K562 (cell line): Measurements from ENCODE around the gene ZNF319. TPM values are rescaled to one million over a fixed set of nuclear protein-coding genes. Genes with fewer than 3 reads are reported as not detected.

ENCODE experiments used
- ARID1B ChIP-seq: fragments of 450-650 bp; IDR thresholded peaks from 2 replicates; pipeline ENCODE4 v1.6.1; 2016; ENCODE audit warnings: antibody characterized with exemption, mild to moderate bottlenecking, inconsistent platforms
- CHCHD3 ChIP-seq: fragments of 250-450 bp; sonication (Bioruptor Pico); IDR thresholded peaks from 2 replicates; pipeline ENCODE4 v2.1.2; 2022; ENCODE audit warnings: mild to moderate bottlenecking
- E2F3 ChIP-seq: fragments of 250-450 bp; sonication (Bioruptor Pico); IDR thresholded peaks from 2 replicates; pipeline ENCODE4 v1.4.0; 2020; ENCODE audit warnings: mild to moderate bottlenecking
- GTF2A2 ChIP-seq: IDR thresholded peaks from 2 replicates; pipeline ENCODE4 v1.6.1; 2016; ENCODE audit warnings: mild to moderate bottlenecking, missing genetic modification characterization, missing compliant biosample characterization
- KLF16 ChIP-seq: IDR thresholded peaks from 2 replicates; pipeline ENCODE4 v1.6.1; 2016; ENCODE audit warnings: antibody characterized with exemption
- MCM3 ChIP-seq: fragments of 450-650 bp; IDR thresholded peaks from 2 replicates; pipeline ENCODE4 v1.6.1; 2016
- NCOR1 ChIP-seq: fragments of 450-650 bp; IDR thresholded peaks from 2 replicates; pipeline ENCODE4 v1.6.1; 2016; ENCODE audit warnings: mild to moderate bottlenecking, moderate library complexity
- PCBP1 ChIP-seq: fragments of 200-400 bp; formaldehyde crosslinking; IDR thresholded peaks from 2 replicates; pipeline ENCODE4 v1.6.1; 2018; ENCODE audit warnings: mild to moderate bottlenecking, low read depth, low read length; ENCODE audit not compliant: poor library complexity, severe bottlenecking
- PML ChIP-seq: IDR thresholded peaks from 2 replicates; pipeline ENCODE4 v1.6.1; 2012; ENCODE audit warnings: low read length, inconsistent platforms
- POLR2G ChIP-seq: fragments of 200-400 bp; formaldehyde crosslinking; IDR thresholded peaks from 2 replicates; pipeline ENCODE4 v1.6.1; 2017; ENCODE audit warnings: low read depth, mild to moderate bottlenecking, antibody characterized with exemption, low read length, moderate library complexity
- RAD21 ChIP-seq, 2 experiments: fragments of 250-450 bp in 1 of 2; fragments of 450-650 bp in 1 of 2; sonication (Bioruptor Pico) in 1 of 2; formaldehyde crosslinking in 1 of 2; IDR thresholded peaks in 1 of 2; conservative IDR thresholded peaks in 1 of 2; 2 replicates each; pipeline versions ENCODE4 v1.4.0 to v1.8.0; 2020 to 2022; ENCODE audit warnings: mild to moderate bottlenecking in 2 of 2, moderate library complexity in 1 of 2
- RCOR1 ChIP-seq, 2 experiments: IDR thresholded peaks; 2 replicates each; pipeline ENCODE4 v1.6.1; 2012; ENCODE audit warnings: low read depth in 2 of 2, low read length in 2 of 2, borderline replicate concordance in 1 of 2, improper control_type of control experiment in 1 of 2
- TCF3 ChIP-seq: sonication (generic); formaldehyde crosslinking; IDR thresholded peaks from 2 replicates; pipeline ENCODE4 v1.4.0; 2020; ENCODE audit warnings: mild to moderate bottlenecking, missing genetic modification reagents
- TRIM24 ChIP-seq, 2 experiments: fragments of 450-650 bp; IDR thresholded peaks; 2 replicates each; pipeline ENCODE4 v1.6.1; 2016
- YY1 ChIP-seq, 3 experiments: IDR thresholded peaks; 2 replicates each; pipeline ENCODE4 v1.6.1; 2011; ENCODE audit warnings: low read length in 2 of 3, mild to moderate bottlenecking in 2 of 3, moderate library complexity in 2 of 3, borderline replicate concordance in 1 of 3, control low read depth in 1 of 3, low read depth in 1 of 3; ENCODE audit not compliant: insufficient read depth in 3 of 3, insufficient replicate concordance in 2 of 3, control insufficient read depth in 1 of 3, insufficient read length in 1 of 3; ENCODE audit errors: extremely low read depth in 1 of 3
- ZBED1 ChIP-seq: IDR thresholded peaks from 2 replicates; pipeline ENCODE4 v1.6.1; 2014
- ZNF224 ChIP-seq: sonication (generic); formaldehyde crosslinking; IDR thresholded peaks from 2 replicates; pipeline ENCODE4 v1.8.0; 2022; ENCODE audit warnings: mild to moderate bottlenecking, missing genetic modification reagents
- ZNF561 ChIP-seq: fragments of 450-650 bp; formaldehyde crosslinking; conservative IDR thresholded peaks from 2 replicates; pipeline ENCODE4 v1.4.0; 2020; ENCODE audit warnings: mild to moderate bottlenecking, moderate library complexity
- ZNF780A ChIP-seq: fragments of 250-450 bp; sonication (Bioruptor Pico); IDR thresholded peaks from 2 replicates; pipeline ENCODE4 v1.5.0; 2021; ENCODE audit warnings: mild to moderate bottlenecking
- polyA plus RNA-seq, 8 experiments: library from polyadenylated mRNA; depleted of rRNA in 4 of 8; stranded (reverse) in 5 of 8; unstranded in 3 of 8; fragments of >200 nt; fragmentation: Nextera tagmentation in 2 of 8; fragmentation: Illumina TruSeq in 1 of 8; extraction: Ambion mirVana in 2 of 8; extraction: Trizol in 1 of 8; gene quantifications; 2 replicates each; pipeline versions ENCODE4 v1.2.1 to v1.2.3, GENCODE V29; 2011 to 2014; ENCODE audit warnings: inconsistent platforms in 1 of 8, missing spikeins in 1 of 8
- total RNA-seq, 7 experiments: library from RNA; depleted of rRNA in 6 of 7; stranded (reverse); fragments of >200 nt in 6 of 7; fragmentation: Illumina TruSeq in 2 of 7; extraction: Trizol in 2 of 7; gene quantifications; 2 replicates each; pipeline versions ENCODE4 v1.2.1 to v1.2.3, GENCODE V29; 2011 to 2021; ENCODE audit warnings: low replicate concordance in 1 of 7
- TF ChIP-seq, protein P1 (sequence below): fragments of 150-350 bp; IDR thresholded peaks from 2 replicates; pipeline ENCODE4 v1.6.1; 2014; ENCODE audit warnings: low read depth, mild to moderate bottlenecking, low read length, borderline replicate concordance
- TF ChIP-seq, protein P2 (sequence below): fragments of 250-450 bp; sonication (Bioruptor Pico); IDR thresholded peaks from 2 replicates; pipeline ENCODE4 v1.5.0; 2021; ENCODE audit warnings: mild to moderate bottlenecking, moderate library complexity
- TF ChIP-seq, protein P3 (sequence below): fragments of 200-800 bp; sonication (Bioruptor generic); IDR thresholded peaks from 2 replicates; pipeline ENCODE4 v1.6.1; 2017; ENCODE audit warnings: missing genetic modification characterization, missing compliant biosample characterization

ZNF319 gene
- total and polyA plus RNA-seq, 9 of the 15 experiments (the other 6 are each of a cell fraction or from before 2014, with no cell fraction given), result 0.20 to 5.7 (median 1.4) TPM

DNA sequence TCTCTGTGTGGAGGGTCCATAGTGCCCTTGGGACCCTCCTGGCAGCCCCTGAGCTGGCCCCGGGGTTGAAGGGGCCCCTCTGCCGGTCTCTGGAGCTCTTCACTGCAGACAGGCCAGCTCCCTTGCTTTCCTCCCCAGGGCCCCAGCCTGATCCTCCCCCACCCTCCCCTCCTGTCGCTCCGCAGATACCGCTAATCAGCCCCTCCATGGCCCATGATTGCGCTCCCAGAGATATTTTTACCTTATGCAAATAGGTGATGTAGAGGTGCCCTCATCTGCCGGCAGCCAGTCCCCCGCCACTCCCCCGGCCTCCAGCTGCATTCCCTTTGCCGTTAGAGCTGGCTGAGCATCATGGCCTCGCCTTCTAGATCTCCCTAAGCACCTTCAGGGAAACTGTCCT, 34.3 kb upstream of the ZNF319 start (continued):
- TF ChIP-seq, protein P1, sequence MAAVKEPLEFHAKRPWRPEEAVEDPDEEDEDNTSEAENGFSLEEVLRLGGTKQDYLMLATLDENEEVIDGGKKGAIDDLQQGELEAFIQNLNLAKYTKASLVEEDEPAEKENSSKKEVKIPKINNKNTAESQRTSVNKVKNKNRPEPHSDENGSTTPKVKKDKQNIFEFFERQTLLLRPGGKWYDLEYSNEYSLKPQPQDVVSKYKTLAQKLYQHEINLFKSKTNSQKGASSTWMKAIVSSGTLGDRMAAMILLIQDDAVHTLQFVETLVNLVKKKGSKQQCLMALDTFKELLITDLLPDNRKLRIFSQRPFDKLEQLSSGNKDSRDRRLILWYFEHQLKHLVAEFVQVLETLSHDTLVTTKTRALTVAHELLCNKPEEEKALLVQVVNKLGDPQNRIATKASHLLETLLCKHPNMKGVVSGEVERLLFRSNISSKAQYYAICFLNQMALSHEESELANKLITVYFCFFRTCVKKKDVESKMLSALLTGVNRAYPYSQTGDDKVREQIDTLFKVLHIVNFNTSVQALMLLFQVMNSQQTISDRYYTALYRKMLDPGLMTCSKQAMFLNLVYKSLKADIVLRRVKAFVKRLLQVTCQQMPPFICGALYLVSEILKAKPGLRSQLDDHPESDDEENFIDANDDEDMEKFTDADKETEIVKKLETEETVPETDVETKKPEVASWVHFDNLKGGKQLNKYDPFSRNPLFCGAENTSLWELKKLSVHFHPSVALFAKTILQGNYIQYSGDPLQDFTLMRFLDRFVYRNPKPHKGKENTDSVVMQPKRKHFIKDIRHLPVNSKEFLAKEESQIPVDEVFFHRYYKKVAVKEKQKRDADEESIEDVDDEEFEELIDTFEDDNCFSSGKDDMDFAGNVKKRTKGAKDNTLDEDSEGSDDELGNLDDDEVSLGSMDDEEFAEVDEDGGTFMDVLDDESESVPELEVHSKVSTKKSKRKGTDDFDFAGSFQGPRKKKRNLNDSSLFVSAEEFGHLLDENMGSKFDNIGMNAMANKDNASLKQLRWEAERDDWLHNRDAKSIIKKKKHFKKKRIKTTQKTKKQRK, result no peak
- TF ChIP-seq KLF16 (peak; percentile 56; the same call in 1 of the 2 replicates), TRIM24 (IDR thresholded peaks at IDR 0.05) (peak in 1 of 2 experiments; percentile 20; a peak in 1 of 4 replicates), POLR2G (no peak), YY1 (IDR thresholded peaks at IDR 0.05; ENCODE audit: borderline replicate concordance in 1 of 3, control insufficient read depth in 1 of 3, extremely low read depth in 1 of 3, insufficient read depth in 3 of 3, insufficient read length in 1 of 3, insufficient replicate concordance in 2 of 3, low read depth in 1 of 3, low read length in 2 of 3) (peak in 1 of 3 experiments; percentile 13), ZNF780A (no peak), E2F3 (CRISPR knock-in tag) (no peak), CHCHD3 (CRISPR knock-in tag) (no peak), TCF3 (CRISPR knock-in tag) (peak; percentile 68), ARID1B (peak; percentile 57), ZNF561 (CRISPR knock-in tag) (no peak), GTF2A2 (tag) (no peak), MCM3 (no peak), PML (no peak), RAD21 (CRISPR knock-in tag; conservative IDR thresholded peaks at IDR 0.05 in 1 of 2, IDR thresholded peaks at IDR 0.05 in 1 of 2) (no peak), ZBED1 (no peak), RCOR1 (IDR thresholded peaks at IDR 0.05; ENCODE audit: borderline replicate concordance in 1 of 2, low read depth in 2 of 2, low read length in 2 of 2) (peak in 1 of 2 experiments; percentile 65; a peak in 1 of 4 replicates), NCOR1 (peak; percentile 65), PCBP1 (no peak), ZNF224 (CRISPR knock-in tag) (no peak)
- TF ChIP-seq, protein P2, sequence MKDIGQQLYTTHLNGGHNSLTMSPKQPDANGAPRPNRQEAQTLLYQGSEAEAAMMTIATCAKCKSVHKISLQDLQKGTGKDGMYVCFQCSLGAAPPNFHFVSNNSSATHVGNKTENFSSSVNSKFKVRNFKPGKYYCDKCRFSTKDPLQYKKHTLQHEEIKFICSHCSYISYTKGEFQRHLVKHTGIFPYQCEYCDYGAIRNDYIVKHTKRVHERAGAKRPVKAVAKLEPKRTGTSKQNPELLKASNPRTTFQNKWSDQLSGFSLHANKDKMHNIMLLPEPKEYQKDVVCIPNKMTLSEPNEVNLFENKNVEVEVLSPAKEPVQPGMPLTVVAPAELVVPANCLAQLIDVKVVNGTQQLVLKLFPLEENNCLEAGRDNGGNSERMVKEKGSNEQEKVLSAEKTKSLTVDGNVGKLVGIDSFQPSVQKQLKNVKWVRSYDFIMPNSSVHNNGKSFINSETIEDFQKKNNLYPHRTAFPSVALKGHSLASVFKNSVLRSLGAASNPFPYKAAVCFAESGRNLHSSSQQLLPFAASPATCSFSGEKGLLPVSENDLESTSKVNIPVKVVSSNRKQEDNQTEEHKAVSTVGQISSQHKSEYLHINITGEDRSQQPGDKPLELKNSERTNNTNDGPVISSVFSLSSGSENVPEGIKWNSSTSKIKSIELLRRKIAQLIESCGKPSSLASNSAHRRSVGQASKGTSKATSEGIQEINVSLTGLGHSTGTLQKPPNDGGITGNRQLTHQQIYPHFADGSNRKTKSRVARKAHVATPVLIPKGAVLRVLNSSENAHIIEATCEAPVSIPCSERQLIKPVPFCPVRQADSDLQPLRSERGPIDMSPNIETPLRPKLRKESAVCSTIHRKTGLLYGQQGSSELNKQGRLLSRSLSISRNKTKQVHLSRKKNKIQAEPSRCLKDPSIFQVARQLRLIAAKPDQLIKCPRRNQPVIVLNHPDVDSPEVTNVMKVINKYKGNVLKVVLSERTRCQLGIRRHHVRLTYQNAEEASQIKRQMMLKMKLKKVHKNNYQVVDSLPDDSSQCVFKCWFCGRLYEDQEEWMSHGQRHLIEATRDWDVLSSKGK (CRISPR knock-in tag), result no peak
- TF ChIP-seq, protein P3, sequence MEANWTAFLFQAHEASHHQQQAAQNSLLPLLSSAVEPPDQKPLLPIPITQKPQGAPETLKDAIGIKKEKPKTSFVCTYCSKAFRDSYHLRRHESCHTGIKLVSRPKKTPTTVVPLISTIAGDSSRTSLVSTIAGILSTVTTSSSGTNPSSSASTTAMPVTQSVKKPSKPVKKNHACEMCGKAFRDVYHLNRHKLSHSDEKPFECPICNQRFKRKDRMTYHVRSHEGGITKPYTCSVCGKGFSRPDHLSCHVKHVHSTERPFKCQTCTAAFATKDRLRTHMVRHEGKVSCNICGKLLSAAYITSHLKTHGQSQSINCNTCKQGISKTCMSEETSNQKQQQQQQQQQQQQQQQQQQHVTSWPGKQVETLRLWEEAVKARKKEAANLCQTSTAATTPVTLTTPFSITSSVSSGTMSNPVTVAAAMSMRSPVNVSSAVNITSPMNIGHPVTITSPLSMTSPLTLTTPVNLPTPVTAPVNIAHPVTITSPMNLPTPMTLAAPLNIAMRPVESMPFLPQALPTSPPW (CRISPR knock-in tag), result peak; percentile 57
